SH-SY5Y (cell line): ENCODE data around the gene CACNG7.

Experiments used
- GATA2 ChIP-seq: IDR thresholded peaks from 2 replicates; pipeline ENCODE4 v1.6.1; 2011; ENCODE audit warnings: mild to moderate bottlenecking, low read depth, low read length
- GATA3 ChIP-seq: IDR thresholded peaks from 2 replicates; pipeline ENCODE4 v1.6.1; 2011; ENCODE audit warnings: low read depth, mild to moderate bottlenecking, low read length, moderate library complexity

DNA sequence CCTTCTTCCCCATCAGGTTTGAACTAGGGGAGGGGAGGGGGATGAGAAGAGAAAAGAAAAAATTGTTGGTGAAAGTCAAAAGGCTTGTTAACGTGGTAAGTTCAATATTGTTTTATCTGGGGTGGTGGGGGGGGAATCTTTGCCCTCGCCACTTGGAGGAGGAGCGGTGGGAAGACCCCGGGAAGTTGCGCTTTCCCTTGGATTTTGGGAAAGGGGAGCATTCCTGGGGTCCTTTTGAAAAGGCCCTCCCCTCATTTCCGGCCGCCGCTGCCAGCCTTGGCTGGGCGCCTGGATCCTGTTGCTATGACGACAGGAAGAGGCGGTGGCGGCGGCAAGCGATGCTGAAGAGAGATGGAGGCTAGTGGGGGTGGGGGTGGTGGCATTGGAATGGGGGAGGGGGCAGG lies 49.1 kb downstream of the CACNG7 start:
- TF ChIP-seq GATA2 = no peak
- no peak for TF ChIP-seq GATA3
